Measurements from ENCODE around the gene KLHDC8B. TPM values are rescaled to one million over a fixed set of nuclear protein-coding genes. Genes with fewer than 3 reads are reported as not detected.
"Not testable (repeated sequence)": the region's sequence is repeated elsewhere in the genome, so short reads cannot be mapped to it uniquely, and the experiment has no call there.

KLHDC8B gene
- total RNA-seq, 4 donors from 2014 or later: 53.1 to 63.6 (median 59.3) TPM

- no peaks in the 10 kb centered on the region for H3K9me3 ChIP-seq
- TF ChIP-seq POLR2A (IDR thresholded peaks at IDR 0.05): no peak
- no peak for TF ChIP-seq POLR2AphosphoS5 (IDR thresholded peaks at IDR 0.05)
- TF ChIP-seq, protein P1, sequence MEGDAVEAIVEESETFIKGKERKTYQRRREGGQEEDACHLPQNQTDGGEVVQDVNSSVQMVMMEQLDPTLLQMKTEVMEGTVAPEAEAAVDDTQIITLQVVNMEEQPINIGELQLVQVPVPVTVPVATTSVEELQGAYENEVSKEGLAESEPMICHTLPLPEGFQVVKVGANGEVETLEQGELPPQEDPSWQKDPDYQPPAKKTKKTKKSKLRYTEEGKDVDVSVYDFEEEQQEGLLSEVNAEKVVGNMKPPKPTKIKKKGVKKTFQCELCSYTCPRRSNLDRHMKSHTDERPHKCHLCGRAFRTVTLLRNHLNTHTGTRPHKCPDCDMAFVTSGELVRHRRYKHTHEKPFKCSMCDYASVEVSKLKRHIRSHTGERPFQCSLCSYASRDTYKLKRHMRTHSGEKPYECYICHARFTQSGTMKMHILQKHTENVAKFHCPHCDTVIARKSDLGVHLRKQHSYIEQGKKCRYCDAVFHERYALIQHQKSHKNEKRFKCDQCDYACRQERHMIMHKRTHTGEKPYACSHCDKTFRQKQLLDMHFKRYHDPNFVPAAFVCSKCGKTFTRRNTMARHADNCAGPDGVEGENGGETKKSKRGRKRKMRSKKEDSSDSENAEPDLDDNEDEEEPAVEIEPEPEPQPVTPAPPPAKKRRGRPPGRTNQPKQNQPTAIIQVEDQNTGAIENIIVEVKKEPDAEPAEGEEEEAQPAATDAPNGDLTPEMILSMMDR (IDR thresholded peaks at IDR 0.05): no peak
- TF ChIP-seq EP300 (IDR thresholded peaks at IDR 0.05): no peak
- H3K4me1 ChIP-seq: peaks cover 15% of the 10 kb centered on the region
- no peaks in the 10 kb centered on the region for H3K27me3 ChIP-seq
- 24% methylated on average over 20 of the region's 53 CpGs for WGBS
- peak overlapping the region; percentile 1 for H3K27ac ChIP-seq
- H3K36me3 ChIP-seq: no peaks in the 10 kb centered on the region
- peak overlapping the region; percentile 43 for H3K4me3 ChIP-seq
- DNase-seq (ENCODE audit: low spot score in 2 of 2): peak; percentile 96 to 97
Measured at GRCh38 chr3:49199239-49199899, 28.0 kb downstream of the KLHDC8B start.

DNA sequence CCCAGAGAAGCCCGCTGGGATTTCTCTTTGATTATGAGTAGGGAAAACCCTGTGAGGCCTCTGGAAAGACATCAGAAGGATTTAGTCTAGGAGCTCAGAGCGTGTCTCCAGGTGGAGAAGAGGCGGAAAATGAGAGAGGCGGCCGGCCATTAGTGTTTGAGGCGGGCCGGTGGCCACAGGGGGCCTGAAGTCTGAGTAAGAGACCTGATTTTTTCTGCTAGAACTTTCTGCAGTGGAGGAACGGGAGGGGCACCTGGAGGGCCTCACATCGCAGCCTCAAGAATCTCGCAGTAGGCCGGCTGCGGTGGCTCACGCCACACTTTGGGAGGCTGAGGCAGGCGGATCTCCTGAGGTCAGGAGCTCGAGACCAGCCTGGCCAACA lies 28.5 kb downstream of the KLHDC8B start:
- Histone ChIP-seq H3K27ac (no peak overlapping the region), H3K36me3 (no peaks in the 10 kb centered on the region), H3K9me3 (no peaks in the 10 kb centered on the region), H3K27me3 (no peaks in the 10 kb centered on the region), H3K4me1 (peaks cover 15% of the 10 kb centered on the region), H3K4me3 (peak overlapping the region; percentile 43)
- DNase-seq (ENCODE audit: low spot score in 2 of 2): no peak
- WGBS: 60% methylated on average over 8 of the region's 15 CpGs
- no peak for TF ChIP-seq POLR2AphosphoS5 (IDR thresholded peaks at IDR 0.05)

- H3K4me1 ChIP-seq: peaks cover 10% of the 10 kb centered on the region
- H3K9me3 ChIP-seq: no peaks in the 10 kb centered on the region
- TF ChIP-seq, protein P1 (IDR thresholded peaks at IDR 0.05): no peak
- TF ChIP-seq POLR2A (IDR thresholded peaks at IDR 0.05): no peak
- no peak for TF ChIP-seq POLR2AphosphoS5 (IDR thresholded peaks at IDR 0.05)
- TF ChIP-seq EP300 (IDR thresholded peaks at IDR 0.05): no peak
- no peaks in the 10 kb centered on the region for H3K36me3 ChIP-seq
- no peak overlapping the region for H3K4me3 ChIP-seq
- H3K27ac ChIP-seq: no peak overlapping the region
- H3K27me3 ChIP-seq: no peaks in the 10 kb centered on the region
- no peak for DNase-seq (ENCODE audit: low spot score in 2 of 2)
- WGBS: 100% methylated on average over 3 of the region's 15 CpGs
Measured at GRCh38 chr3:49213541-49213943, 42.1 kb downstream of the KLHDC8B start.

- no peak for DNase-seq (ENCODE audit: low spot score in 2 of 2)
- Histone ChIP-seq H3K9me3 (no peaks in the 10 kb centered on the region), H3K36me3 (no peaks in the 10 kb centered on the region), H3K4me3 (no peak overlapping the region), H3K27ac (no peak overlapping the region), H3K4me1 (peaks cover 13% of the 10 kb centered on the region), H3K27me3 (no peaks in the 10 kb centered on the region)
- TF ChIP-seq, protein P1 (IDR thresholded peaks at IDR 0.05): no peak
- TF ChIP-seq POLR2A (IDR thresholded peaks at IDR 0.05) (no peak), POLR2AphosphoS5 (IDR thresholded peaks at IDR 0.05) (no peak), EP300 (IDR thresholded peaks at IDR 0.05) (no peak)
- 86% methylated on average over 2 of the region's 2 CpGs for WGBS
Measured at GRCh38 chr3:49213998-49214397, 42.6 kb downstream of the KLHDC8B start.

GRCh38 chr3:49216687-49217086 lies 45.3 kb downstream of the KLHDC8B start:
- H3K36me3 ChIP-seq; H3K27me3 ChIP-seq; H3K27ac ChIP-seq; H3K4me3 ChIP-seq; DNase-seq (ENCODE audit: low spot score in 2 of 2); H3K9me3 ChIP-seq: not testable (repeated sequence)
- 76% methylated on average over 3 of the region's 3 CpGs for WGBS
- peaks cover 34% of the 10 kb centered on the region for H3K4me1 ChIP-seq

- H3K36me3 ChIP-seq; H3K27me3 ChIP-seq; H3K27ac ChIP-seq; DNase-seq (ENCODE audit: low spot score in 2 of 2); H3K4me3 ChIP-seq; H3K9me3 ChIP-seq: not testable (repeated sequence)
- peaks cover 38% of the 10 kb centered on the region for H3K4me1 ChIP-seq
Measured at GRCh38 chr3:49217108-49217507, 45.7 kb downstream of the KLHDC8B start.
